Femur (tissue), 1 donor: ENCODE measurements around the gene NUTM2D.
A peak's percentile ranks its signal among the peaks of the same experiment; 100 is the strongest.
"Not testable (repeated sequence)": the region's sequence is repeated elsewhere in the genome, so short reads cannot be mapped to it uniquely, and the experiment has no call there.

ENCODE experiments used
- DNase-seq: peaks from one replicate; pipeline ENCODE4 v3.0.0-alpha.2; 2017

NUTM2D gene

GRCh38 chr10:87357444-87357843 lies at the start of gene NUTM2D:
Gene NUTM2D (plus strand): TSS chr10:87357744. CDS start chr10:87358266, 522 bp downstream.
- not testable (repeated sequence) for DNase-seq

GRCh38 chr10:87308702-87309101 lies 48.8 kb upstream of the NUTM2D start:
- DNase-seq = not testable (repeated sequence)

GRCh38 chr10:87309657-87310056 lies 47.9 kb upstream of the NUTM2D start:
- DNase-seq = not testable (repeated sequence)

- DNase-seq = not testable (repeated sequence)
These were observed 46.0 kb upstream of the NUTM2D start for GRCh38 chr10:87311521-87311920.

- DNase-seq = not testable (repeated sequence)
These were observed 43.7 kb upstream of the NUTM2D start for GRCh38 chr10:87313649-87314359.

- not testable (repeated sequence) for DNase-seq
These were observed 43.1 kb upstream of the NUTM2D start for GRCh38 chr10:87314360-87314973.

- DNase-seq = not testable (repeated sequence)
These were observed 36.0 kb upstream of the NUTM2D start for GRCh38 chr10:87321505-87321904.

GRCh38 chr10:87324559-87324958 lies 33.0 kb upstream of the NUTM2D start:
- DNase-seq = not testable (repeated sequence)

GRCh38 chr10:87327958-87328357 lies 29.6 kb upstream of the NUTM2D start:
- not testable (repeated sequence) for DNase-seq

GRCh38 chr10:87329131-87329530 lies 28.4 kb upstream of the NUTM2D start:
- not testable (repeated sequence) for DNase-seq

GRCh38 chr10:87332687-87333086 lies 24.9 kb upstream of the NUTM2D start:
- not testable (repeated sequence) for DNase-seq

- DNase-seq = not testable (repeated sequence)
These were observed 17.1 kb upstream of the NUTM2D start for GRCh38 chr10:87340411-87340810.

GRCh38 chr10:87341546-87342142 lies 15.9 kb upstream of the NUTM2D start:
- DNase-seq = peak; percentile 20

GRCh38 chr10:87342249-87342710 lies 15.3 kb upstream of the NUTM2D start:
- DNase-seq = peak; percentile 92

- peak; percentile 87 for DNase-seq
These were observed 14.8 kb upstream of the NUTM2D start for GRCh38 chr10:87342711-87343258.

GRCh38 chr10:87345743-87346142 lies 11.8 kb upstream of the NUTM2D start:
- not testable (repeated sequence) for DNase-seq

- not testable (repeated sequence) for DNase-seq
These were observed 7.4 kb upstream of the NUTM2D start for GRCh38 chr10:87350161-87350560.

GRCh38 chr10:87352825-87353224 lies 4.7 kb upstream of the NUTM2D start:
- DNase-seq = not testable (repeated sequence)

GRCh38 chr10:87355110-87355509 lies 2.4 kb upstream of the NUTM2D start:
- not testable (repeated sequence) for DNase-seq

GRCh38 chr10:87358159-87358558 lies 615 bp downstream of the NUTM2D start:
- DNase-seq = not testable (repeated sequence)

- DNase-seq = not testable (repeated sequence)
These were observed 12.1 kb downstream of the NUTM2D start for GRCh38 chr10:87369514-87370112.

GRCh38 chr10:87374091-87374490 lies 16.5 kb downstream of the NUTM2D start:
- not testable (repeated sequence) for DNase-seq

- DNase-seq = not testable (repeated sequence)
These were observed 21.6 kb downstream of the NUTM2D start for GRCh38 chr10:87379115-87379514.
